NCI-H345 (cell line): ENCODE results near the gene PPFIA3.
A peak's percentile ranks its signal among the peaks of the same experiment; 100 is the strongest.
"Not testable (repeated sequence)": the region's sequence is repeated elsewhere in the genome, so short reads cannot be mapped to it uniquely, and the experiment has no call there.

Experiments
- DNase-seq: peaks from one replicate; lab custom pipeline; 2025; lab: John Stamatoyannopoulos, UW

The PPFIA3 gene

GRCh38 chr19:49150106-49150943 lies 31.0 kb downstream of the PPFIA3 start:
- peak; percentile 78 for DNase-seq

- no peak for DNase-seq
Observed at GRCh38 chr19:49150944-49151243, 31.6 kb downstream of the PPFIA3 start.

DNA sequence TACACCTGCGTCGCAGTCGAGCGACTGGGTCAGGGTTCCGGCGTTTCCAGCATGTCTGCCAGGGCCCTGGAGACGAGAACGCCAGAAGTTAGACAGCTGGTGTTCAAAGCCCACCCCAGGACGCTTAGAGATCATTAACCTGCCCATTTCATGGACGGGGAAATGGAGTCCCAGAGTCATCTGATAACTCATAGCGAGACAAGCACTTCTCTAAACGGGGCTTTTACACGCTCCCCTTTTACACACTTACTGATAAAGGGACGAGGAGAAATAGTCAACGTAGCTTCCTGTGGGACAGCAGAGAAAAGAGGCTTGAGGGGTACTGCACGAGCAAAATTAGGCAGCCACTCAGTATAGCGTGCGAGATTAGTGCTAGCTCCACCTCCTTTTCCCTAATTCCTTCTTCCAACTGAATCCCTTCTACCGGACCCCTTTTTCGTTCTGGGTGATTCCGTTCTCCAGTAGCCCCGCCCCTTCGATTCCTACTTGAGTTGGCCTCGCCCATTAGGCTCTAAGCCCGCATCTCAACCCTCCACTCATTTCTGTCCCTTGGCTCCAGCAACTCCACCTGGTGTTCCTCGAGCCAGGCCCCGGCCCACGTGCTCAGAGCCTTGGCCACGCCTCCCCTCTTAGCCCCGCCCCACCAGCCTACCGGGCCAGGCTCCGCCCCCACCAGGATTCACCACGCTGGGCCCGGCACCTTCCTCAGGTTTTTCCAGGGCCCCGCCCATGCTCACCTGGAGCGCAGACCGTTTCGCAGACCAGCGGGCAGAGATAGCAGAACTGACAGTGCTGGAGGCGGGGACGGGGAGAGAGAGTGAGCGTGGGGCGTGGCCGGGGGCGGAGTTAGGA lies 32.1 kb downstream of the PPFIA3 start:
- peak; percentile 88 for DNase-seq

- DNase-seq = no peak
Observed at GRCh38 chr19:49152119-49152550, 32.8 kb downstream of the PPFIA3 start.

DNA sequence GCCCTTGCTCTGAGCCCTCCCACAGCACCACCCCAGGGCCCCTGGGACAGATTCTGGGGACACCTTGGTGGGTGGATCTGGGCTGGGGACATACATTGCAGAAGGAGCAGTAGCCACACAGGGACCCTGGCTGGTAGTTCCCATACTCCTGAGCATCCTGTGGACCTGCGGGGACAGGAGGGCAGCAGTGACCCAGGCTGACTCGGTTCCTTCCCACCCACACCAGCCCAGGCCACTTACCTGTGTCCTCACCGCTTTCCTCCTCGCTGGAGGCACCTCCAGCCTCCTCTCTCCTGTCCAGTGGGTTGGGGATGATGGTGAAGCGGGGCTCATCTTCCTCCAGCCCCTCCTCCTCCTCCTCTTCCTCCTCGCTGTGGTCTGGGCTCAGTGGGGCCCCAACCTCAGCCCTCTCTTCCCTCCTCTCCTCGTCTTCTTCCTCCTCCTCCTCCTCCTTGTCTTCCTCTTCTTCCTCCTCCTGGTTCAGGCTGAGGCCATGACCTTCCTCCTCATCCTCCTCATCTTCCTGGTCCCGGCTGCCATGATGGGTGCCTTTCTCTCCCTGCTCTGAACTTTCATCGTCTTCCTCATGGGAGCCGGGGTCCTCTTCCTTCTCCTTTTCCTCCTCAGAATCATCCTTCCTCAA lies 33.9 kb downstream of the PPFIA3 start:
- DNase-seq = no peak

DNA sequence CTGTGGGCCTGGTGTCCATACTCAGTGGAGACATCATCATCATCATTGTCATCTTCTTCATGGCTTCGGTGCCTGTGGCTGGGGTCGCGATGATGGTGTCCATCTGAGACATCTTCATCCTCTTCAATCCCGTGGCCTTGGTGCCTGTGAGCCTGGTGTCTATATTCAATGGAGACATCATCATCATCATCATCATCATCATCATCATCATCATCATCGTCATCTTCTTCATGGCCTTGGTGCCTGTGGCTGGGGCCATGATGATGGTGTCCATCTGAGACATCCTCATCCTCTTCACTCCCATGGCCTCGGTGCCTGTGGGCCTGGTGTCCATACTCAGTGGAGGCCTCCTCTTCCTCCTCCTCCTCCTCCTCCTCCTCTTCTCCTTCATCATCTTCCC lies 34.9 kb downstream of the PPFIA3 start:
- no peak for DNase-seq

DNA sequence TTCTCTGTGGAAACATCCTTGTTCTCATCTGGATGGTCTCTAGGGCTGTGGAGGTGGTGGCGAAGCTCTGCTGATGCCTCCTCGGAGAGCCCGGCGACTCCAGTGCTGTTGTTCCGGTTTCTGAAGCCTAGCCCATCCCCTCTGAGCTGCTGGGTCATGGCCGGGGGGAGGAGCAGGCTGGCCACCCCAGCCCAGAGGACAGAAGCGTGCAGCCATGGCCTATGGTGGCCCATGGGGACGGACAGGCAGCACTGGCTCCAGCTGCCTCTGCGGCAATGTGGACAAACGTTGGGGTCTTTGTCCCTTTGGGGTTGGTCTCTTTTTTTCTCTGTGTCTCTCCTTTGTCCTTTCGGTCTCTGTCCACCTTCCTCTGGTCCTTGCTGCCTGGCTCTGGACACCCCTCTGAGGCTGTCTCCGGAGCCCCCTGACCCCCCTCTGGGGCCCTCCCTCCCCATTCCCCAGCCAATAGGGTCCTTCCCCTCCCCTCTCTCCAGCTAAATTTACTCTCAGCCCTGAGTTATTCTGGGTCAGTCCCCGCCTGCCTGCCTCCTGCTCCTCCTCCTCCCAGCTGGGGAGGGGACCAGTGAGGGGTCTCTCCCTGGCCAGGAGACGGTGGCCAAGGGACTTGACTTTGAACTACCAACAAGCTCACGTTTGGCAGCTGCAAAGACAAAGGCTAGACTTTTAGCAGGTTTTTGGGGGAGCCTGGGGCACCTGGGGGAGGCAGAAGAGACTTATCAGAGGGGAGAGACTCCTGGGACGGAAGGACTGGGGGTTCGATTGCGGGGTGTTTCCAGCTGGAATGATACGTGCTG lies 35.9 kb downstream of the PPFIA3 start, which contains the start of gene HRC:
Gene HRC, minus strand, starts transcription at position 392 of the 815 bp plus-strand sequence. Its CDS starts 159 bp downstream, at position 233.
- no peak for DNase-seq

DNA sequence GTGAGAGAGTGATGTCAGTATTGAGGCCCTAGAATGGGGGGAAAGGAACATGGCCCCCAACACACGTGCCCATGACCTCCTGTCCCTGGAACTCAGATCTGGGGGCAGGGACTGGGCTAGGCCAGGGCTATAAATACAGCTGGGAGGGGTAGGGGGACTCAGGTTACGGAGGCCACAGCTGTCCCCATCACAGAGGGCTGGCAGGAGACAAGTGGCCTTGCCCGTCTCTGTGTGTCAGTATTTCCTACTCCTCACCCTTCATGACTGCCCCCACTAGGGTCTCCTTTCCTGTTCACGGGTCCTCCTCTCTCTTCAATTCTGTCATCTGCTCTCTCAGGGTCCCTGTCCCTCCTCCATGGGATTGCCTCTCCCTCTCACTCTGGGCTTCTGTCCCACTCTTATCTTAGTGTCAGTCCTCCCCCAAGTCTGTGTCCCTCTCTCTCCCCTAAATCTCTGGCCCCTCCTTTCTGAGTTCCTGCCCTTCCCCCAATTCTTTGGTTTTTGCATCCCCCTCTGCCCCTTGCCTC lies 36.5 kb downstream of the PPFIA3 start:
- DNase-seq = no peak

GRCh38 chr19:49157445-49158224 lies 38.3 kb downstream of the PPFIA3 start, which contains the start of gene TRPM4:
TSS of gene TRPM4 (plus strand) at chr19:49157792. CDS start at chr19:49157867, 75 bp downstream.
- peak; percentile 80 for DNase-seq

DNA sequence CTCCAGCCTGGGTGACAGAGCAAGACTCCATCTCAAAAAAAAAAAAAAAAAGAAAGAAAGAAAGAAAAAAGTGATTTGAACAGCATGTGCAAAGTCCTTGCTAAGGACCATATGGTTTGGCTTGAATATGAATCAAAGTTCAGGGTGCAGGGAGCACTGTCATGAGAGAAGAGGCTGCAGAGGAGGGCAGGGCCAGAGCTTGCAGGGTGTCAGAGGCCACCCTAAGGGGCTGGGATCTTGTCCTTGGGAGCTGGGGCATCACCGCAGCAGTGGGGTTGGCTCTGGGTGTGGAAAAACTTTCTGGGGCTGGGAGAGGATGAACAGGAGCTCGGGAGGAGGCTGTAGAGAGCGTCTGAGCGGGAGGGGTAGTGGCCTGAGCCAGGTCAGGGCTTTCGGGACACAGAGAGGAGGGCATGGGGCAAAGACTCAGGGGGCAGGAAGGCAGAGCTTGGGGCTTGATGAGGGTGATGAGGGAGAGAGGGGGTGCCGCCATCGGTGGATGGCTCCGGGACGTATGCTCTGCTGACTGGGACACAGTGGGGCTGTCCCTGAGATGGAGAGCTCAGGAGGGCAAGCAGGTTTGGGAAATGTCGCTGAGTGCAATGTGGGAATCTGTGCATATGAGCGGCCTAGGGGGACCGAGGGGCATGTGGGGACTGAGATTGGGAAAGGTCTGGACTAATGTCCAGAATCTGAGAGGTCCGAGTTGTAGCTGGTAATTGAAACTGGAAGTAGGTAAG lies 41.3 kb downstream of the PPFIA3 start:
- no peak for DNase-seq

DNA sequence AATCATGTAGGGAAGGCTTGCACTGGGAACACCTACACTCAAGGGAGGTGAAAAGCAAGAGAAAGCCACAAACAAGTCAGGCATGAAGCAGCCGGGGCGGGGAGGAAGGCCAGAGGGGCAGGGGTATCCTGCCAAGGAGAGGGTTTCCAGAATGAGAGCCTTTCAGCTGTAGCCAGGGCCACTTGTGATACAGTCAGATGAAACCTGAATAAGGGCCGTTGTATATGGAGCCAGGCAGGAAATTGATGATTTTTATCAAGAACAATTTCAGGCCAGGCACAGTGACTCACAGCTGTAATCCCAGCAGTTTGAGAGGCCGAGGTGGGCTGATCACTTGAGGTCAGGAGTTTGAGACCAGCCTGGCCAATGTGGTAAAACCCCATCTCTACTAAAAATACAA lies 42.6 kb downstream of the PPFIA3 start:
- DNase-seq = no peak

DNA sequence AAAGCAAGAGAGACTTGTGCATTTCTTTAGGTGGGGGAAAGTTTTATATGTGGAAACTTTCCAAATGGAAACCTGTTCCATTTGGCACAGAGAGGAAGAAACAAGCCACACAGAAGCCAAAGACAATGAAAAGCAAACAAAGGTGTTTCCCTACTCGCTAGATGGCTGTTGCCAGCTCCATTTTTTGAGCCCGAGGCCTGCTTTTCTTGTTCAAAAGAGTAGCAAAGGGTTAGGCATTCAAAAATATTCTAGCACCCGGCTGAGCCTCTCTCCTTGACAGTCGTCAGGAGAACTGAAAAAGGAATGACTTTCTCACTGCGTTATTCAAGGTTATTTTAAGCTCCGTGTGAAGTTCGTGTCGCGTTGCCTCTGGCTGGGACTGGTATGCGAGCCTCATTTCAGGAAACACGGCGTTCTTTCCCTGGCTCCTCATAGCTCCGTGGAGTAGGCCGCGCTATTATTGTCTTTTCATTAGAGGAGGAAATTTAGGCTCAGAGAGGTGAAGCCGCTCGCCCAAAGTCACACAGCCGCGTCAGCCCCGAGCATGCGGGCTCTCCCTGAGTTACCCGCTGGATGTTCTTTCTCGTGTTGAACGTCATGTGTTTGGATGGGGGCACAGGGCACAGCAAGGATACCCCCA lies 45.9 kb downstream of the PPFIA3 start:
- peak; percentile 6 for DNase-seq

DNA sequence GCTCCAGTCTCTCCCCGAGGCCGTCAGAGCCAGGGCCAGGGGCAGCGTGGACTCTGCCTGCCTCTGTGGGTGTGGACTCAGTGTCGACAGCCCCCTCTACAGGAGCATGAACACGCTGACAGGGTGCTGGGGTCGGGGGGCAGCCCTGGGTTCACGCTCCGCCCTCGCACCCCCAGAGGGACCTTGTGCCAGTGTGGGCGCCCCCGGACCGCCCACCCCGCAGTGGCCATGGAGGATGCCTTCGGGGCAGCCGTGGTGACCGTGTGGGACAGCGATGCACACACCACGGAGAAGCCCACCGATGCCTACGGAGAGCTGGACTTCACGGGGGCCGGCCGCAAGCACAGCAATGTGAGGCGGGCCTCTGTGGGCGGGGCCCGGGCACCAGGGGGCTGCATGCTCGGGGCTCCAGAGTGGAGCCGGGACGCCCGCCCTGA lies 46.5 kb downstream of the PPFIA3 start:
- DNase-seq = no peak

DNA sequence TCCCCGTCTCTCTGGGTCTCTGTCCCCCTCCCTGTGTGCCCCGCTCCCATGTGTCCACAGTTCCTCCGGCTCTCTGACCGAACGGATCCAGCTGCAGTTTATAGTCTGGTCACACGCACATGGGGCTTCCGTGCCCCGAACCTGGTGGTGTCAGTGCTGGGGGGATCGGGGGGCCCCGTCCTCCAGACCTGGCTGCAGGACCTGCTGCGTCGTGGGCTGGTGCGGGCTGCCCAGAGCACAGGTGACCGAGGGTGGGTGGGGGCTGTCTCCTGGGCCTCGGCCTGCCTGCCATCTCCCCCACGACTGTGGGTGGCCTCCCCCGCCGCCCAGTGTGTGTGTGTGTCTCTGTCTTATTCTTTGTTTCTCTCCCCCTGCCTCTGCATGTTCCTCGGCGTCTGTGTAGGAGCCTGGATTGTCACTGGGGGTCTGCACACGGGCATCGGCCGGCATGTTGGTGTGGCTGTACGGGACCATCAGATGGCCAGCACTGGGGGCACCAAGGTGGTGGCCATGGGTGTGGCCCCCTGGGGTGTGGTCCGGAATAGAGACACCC lies 48.6 kb downstream of the PPFIA3 start:
- DNase-seq = no peak

DNA sequence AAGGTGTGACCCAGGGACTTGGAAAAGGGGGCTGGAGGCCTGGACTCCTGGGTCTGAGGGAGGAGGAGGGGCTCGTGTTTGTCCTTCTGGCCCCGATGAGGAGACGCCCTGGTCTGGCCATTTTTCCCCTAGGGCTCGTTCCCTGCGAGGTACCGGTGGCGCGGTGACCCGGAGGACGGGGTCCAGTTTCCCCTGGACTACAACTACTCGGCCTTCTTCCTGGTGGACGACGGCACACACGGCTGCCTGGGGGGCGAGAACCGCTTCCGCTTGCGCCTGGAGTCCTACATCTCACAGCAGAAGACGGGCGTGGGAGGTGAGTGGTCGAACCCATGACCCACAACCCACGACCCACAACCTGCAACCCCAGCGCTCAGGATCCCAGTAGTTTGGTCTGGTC lies 49.1 kb downstream of the PPFIA3 start:
- DNase-seq = no peak

DNA sequence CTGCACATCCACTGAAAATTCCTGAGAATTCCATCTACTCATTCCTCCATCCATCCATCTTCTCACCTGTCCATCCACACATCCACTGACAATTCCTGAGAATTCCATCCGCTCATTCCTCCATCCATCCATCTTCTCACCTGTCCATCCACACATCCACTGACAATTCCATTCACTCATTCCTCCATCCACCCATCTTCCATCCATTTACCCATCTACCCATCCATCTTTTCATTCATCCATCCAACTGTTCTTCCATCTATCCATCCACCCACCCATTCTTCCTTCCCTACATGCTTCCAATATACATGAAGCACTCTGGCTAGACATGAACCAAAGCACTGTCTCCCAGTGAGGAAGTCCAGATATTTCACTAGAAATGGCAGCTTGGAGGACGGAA lies 53.9 kb downstream of the PPFIA3 start:
- DNase-seq = no peak

- DNase-seq = no peak
Observed at GRCh38 chr19:49180659-49181058, 61.3 kb downstream of the PPFIA3 start.

DNA sequence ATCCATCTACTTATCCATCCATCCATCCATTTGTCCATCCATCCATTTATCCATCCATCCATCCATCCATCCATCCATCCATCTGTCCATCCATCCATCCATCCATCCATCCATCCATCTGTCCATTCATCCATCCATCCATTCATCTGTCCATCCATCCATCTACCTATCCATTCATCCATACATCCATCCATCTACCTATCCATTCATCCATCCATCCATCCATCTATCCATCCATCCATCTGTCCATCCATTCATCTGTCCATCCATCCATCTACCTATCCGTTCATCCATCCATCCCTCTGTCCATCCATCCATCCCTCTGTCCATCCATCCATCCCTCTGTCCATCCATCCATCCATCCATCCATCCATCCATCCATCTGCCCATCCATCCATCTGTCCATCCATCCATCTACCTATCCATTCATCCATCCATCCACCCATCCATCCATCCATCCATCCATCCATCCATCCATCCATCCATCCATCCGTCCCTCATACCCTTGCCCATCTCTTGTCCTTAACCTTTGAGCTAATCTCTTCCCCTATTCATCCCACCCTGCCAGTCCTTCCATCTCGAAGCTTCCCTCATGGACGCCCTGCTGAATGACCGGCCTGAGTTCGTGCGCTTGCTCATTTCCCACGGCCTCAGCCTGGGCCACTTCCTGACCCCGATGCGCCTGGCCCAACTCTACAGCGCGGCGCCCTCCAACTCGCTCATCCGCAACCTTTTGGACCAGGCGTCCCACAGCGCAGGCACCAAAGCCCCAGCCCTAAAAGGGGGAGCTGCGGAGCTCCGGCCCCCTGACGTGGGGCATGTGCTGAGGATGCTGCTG lies 62.9 kb downstream of the PPFIA3 start:
- DNase-seq = not testable (repeated sequence)
